Anterior cingulate cortex (tissue), 58 donors: Measurements from ENCODE around the gene MYH11.
"Not testable (repeated sequence)": the region's sequence is repeated elsewhere in the genome, so short reads cannot be mapped to it uniquely, and the experiment has no call there.

Source experiments
- DNase-seq, 58 donors: peaks; one replicate each; lab custom pipeline; 2025; lab: John Stamatoyannopoulos, UW

MYH11 gene

GRCh38 chr16:15879255-15879811, 22.5 kb upstream of the MYH11 start:
- DNase-seq: no peak

- no peak for DNase-seq
Observed at GRCh38 chr16:15876503-15876902, 19.7 kb upstream of the MYH11 start.

DNA sequence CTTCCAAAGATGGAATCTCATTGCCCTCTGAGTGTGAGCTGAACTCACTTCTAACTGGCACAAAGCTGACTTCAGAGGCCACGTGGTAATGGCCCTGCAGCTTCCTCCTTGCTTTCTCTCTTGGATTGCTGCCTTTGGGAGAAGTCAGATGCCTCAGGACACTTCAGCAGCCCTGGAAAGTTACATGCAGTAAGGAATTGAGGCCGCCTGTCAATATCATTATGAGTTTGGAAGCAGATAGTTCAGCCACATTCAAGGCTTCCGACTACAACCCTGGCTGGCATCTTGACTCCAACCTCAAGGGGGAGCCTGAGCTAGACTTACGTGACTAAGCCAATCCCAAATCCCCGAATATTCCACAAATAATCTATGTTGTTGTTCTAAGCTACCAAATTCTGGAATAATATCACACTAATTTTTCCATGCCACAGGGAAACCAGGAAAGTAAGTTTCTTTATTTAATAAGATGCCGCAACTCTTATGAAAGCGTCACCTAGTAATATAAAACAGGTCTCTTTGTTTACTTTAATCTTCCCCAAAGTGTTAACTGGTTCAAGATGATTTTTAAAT, 18.0 kb upstream of the MYH11 start:
- DNase-seq: peak in 35 of 58 donors; percentile 1 to 74 (median 18)

GRCh38 chr16:15873737-15874136, 16.9 kb upstream of the MYH11 start:
- no peak for DNase-seq

GRCh38 chr16:15873301-15873700, 16.5 kb upstream of the MYH11 start:
- no peak for DNase-seq

DNA sequence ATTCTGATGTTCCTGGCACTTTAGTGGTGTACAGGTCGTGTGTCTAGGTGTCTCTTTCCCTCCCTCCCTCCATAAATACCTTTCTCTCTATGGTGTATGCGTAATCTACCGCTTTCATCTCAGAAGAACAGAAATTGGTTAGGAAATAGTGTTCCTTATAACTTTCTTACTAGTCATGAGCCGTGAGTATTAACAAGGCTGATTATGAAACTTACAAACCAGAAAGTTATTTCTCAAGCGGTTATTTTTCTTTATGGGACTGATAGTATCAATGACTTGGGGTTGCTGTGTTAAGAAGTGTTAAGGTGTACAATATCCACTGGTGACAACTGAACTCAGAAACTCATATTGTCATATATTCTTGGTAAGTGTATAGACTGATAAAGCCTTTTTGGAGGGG, 13.2 kb upstream of the MYH11 start:
- DNase-seq: no peak

DNA sequence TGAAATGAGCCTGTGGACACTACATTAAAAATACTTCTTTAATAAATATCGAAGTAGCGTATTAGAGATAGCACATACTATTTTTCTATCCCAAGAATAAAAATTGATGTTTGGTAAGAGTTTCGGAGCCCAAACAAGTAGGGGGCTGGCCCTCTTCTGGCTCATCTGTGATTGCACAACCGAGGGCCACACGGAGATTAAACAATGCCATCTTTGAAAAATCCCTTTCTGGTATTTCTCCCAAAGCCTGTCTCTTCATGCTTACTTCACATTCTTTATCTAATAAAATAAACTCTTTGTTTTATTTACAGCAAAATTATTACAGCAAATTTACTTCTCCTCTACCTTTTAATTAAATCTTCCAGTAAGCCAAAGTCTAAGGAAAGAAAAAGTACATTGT, 9.6 kb upstream of the MYH11 start:
- DNase-seq: peak in 1 of 58 donors; percentile 0

DNA sequence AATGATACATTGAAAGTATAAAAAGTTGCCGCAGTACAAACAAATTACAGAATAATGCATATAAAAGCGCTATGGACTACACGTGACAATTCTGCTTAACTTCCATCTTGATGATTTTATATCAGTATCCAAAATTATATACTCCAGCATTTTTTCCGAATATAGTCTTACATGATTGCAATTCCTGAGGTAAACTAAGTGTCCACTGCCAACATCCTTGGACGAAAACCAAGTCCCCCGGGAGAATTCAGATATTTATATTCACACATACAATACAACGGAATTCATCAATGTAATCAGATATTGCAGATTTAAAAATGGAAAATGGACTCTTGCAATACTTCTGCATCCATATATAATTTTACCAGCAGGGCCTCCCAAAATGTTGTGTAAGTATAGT, 8.9 kb upstream of the MYH11 start:
- no peak for DNase-seq

DNA sequence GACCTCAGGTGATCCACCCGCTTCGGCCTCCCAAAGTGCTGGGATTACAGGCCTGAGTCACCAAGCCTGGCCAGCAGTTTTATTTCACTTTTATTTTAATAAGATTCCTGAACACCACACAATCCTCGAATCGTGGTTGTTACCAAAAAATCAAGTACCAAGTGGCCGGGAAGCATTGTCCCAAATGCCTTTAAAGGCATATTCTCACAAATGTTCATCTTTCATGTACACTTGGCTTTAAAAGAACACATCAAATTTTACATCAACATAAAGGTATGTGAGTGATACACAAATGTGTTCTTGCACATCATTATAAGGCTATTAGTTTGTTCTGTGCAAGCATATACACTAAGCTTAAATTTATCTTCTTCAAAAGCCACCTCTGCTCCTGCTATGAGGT, 8.1 kb upstream of the MYH11 start:
- DNase-seq: no peak

DNA sequence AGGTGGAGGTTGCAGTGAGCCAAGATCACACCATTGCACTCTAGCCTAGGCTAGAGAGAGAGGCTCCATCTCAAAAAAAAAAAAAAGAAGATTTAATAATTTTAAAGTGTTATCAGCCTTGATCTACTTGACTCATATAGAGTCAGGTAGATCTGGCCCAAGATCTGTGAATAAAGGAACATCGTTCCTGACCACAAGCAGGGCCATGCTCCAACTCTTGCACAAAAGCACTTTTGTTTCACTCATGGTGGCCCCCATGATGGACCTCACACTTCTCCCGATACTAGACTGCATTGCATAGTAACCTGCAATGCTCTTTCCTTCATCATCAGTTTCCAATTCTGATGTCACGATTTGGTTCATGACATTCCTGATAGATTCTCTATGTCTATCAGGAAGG, 5.2 kb upstream of the MYH11 start:
- no peak for DNase-seq

GRCh38 chr16:15858921-15859668, 2.3 kb upstream of the MYH11 start:
- no peak for DNase-seq

- peak in 9 of 58 donors; percentile 1 to 29 (median 3) for DNase-seq
Observed at GRCh38 chr16:15857724-15858560, 1.1 kb upstream of the MYH11 start.

DNA sequence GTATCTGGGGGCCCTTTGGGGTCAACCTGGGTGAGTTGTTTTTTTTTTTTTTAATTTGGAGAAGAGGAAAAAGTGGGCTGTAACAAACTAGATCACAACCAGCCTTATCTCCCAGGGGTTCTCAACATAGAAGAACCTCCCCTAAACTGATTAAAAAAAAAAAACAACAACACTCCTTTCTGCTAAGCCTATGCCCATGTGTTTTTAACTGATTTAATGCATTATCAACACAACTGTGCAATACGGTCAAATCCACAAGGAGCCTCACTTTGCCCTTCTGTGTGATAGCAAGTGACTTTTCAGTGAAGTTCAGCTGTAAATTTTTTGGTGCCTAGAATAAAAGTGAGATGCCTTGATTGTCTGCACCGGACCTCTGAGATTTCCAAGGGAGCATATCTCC, 646 bp downstream of the MYH11 start:
- DNase-seq: no peak

DNA sequence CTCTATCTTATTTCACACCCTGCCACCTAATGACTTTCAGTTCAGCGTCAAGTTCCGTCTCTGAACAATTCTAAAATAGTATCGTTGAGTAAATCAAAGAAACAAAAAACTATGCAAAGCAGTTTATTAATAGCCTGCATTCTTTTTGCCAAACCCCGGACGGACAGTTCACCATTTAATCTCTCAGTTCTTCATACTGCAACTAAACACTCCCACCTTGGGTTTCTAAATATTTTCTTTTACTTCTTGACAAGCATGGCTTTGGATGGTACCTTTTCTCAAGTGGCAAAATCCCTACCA, 1.2 kb downstream of the MYH11 start:
- DNase-seq: no peak

DNA sequence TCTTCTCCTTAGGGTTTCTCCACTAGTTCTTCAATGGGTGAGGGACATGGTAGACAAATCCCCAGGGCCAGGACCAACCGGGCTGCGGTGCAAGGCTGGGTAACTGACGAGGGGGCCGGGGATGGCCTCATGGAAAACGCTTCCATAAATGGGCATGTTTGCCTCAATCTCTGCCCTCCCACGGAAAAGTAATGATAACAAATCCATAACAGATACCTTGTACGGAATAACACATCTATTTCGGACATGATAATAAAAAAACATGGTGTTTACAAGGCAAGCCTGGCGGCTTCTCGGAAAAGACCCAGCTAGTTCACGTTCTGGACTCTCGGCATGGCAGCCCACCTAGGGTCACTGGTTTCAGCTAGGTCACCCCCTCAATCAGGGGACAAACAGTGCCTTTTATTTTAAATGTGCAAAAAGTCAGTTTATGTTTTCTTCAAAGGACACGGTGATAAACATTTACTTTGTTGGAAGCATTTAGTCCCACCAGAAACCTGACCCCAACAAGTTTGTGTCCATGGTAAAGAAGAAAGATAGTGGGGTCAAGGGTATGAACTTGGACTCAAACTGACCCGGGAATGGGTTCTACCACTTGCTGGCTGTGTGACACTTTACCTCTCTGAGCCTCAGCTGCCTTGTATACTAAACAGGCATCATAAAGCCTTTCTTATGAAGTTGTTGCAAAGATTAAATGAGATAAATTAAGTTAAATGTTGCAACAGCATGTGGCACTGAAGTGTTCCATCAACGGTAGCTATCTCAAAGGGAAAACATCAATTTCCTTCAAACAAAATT, 1.7 kb downstream of the MYH11 start:
- DNase-seq: no peak

DNA sequence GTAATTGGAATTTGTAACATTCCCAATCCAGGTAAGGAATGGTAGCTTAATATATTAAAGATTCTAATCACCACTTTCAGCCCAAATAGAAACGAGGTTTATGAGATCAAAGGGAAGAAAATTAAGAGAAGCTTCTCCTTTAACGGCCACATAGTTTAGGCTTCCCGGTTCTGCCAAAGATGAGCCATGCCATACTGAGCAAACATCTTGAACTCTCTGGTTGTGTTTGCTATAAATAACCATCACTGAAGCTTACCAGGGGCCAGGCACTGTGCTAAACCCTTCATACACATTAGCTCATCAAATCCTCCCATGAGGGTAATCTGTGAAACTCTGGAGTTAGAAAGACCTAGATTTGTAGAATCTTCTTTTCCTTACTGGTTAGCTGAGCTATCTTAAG, 2.8 kb downstream of the MYH11 start:
- DNase-seq: no peak

- no peak for DNase-seq
Observed at GRCh38 chr16:15853021-15853420, 3.8 kb downstream of the MYH11 start.

DNA sequence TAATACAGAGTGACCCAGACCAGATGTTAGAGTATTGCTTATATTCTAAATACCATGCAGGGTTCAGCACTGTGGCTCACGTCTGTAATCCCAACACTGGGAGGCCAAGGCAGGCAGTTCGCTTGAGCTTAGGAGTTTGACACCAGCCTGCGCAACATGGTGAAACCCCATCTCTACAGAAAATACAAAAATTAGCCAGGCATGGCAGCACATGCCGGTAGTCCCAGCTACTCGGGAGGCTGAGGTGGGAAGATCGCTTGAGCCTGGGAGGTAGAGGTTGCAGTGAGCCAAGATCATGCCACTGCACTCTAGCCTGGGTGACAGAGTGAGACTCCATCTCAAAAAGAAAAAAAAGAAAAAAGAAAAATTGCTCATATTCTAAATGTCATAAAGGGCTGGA, 6.3 kb downstream of the MYH11 start:
- DNase-seq: not testable (repeated sequence)

GRCh38 chr16:15849209-15849981, 7.4 kb downstream of the MYH11 start:
- DNase-seq: no peak
